Testis (tissue), 3 donors: Measurements from ENCODE around the gene AMOTL1. TPM values are rescaled to one million over a fixed set of nuclear protein-coding genes. Genes with fewer than 3 reads are reported as not detected.

Experiments used
- DNase-seq: peaks from one replicate; pipeline ENCODE4 v3.0.0-alpha.2; 2019
- H3K27ac ChIP-seq, 2 donors: fragments of 200-600 bp; sonication (generic); one replicate each; pipeline ENCODE4 v1.5.1; 2019
- H3K27me3 ChIP-seq: fragments of 200-600 bp; sonication (generic); one replicate; pipeline ENCODE4 v1.5.1; 2019
- H3K36me3 ChIP-seq: fragments of 200-600 bp; sonication (generic); one replicate; pipeline ENCODE4 v1.5.1; 2017; ENCODE audit warnings: low read depth; ENCODE audit errors: missing control alignments
- H3K4me1 ChIP-seq: fragments of 200-600 bp; sonication (generic); one replicate; pipeline ENCODE4 v1.5.1; 2019
- H3K4me3 ChIP-seq, 2 donors: fragments of 200-600 bp; sonication (generic); one replicate each; pipeline ENCODE4 v1.5.1; 2017 to 2019
- H3K9me3 ChIP-seq: fragments of 200-600 bp; sonication (generic); one replicate; pipeline ENCODE4 v1.5.1; 2017
- CTCF ChIP-seq, 3 experiments: fragments of 450-650 bp in 2 of 3; fragments of 200-600 bp in 1 of 3; sonication (generic) in 1 of 3; IDR thresholded peaks; one replicate each; pipeline ENCODE4 v1.5.1; 2016 to 2019; ENCODE audit warnings: antibody characterized with exemption in 3 of 3, mild to moderate bottlenecking in 2 of 3, moderate library complexity in 1 of 3
- POLR2A ChIP-seq: fragments of 450-650 bp; IDR thresholded peaks from one replicate; pipeline ENCODE4 v1.6.1; 2017; ENCODE audit warnings: antibody characterized with exemption, mild to moderate bottlenecking, moderate library complexity
- WGBS, 2 donors: methylation state at CpG; one replicate each; pipeline ENCODE4 v1.1.5; 2018; 5-methylcytosine and 5-hydroxymethylcytosine counted together
- intact Hi-C: fragments of 100-400 bp; cut with DNase I; formaldehyde crosslinking; loops from one replicate; pipeline ENCODE4 v1.15.1; 2023; ENCODE audit warnings: low total_unique reads
- polyA plus RNA-seq: library from polyadenylated mRNA; stranded (reverse); fragments of 350-450 nt; fragmentation: Illumina TruSeq; extraction: RNeasy Lipid Tissue Mini Kit (QIAGEN cat#74804); gene quantifications from one replicate; pipeline ENCODE4 v1.2.3, GENCODE V29; 2014; ENCODE audit warnings: low read depth, low replicate concordance; ENCODE audit not compliant: insufficient read depth
- total RNA-seq, 2 donors: library from RNA; depleted of rRNA; stranded (reverse); fragments of >200 nt; gene quantifications; one replicate each; pipeline ENCODE4 v1.2.3, GENCODE V29; 2016

Gene AMOTL1
- total and polyA plus RNA-seq, 3 donors from 2014 or later: 17.1 to 25.4 (median 18.7) TPM

- no peaks in the 10 kb centered on the region for H3K36me3 ChIP-seq
- WGBS, 2 donors: 90 to 96% methylated on average over 4 of the region's 4 CpGs
- no peaks in the 10 kb centered on the region for H3K27me3 ChIP-seq
- H3K9me3 ChIP-seq: no peaks in the 10 kb centered on the region
- no peak for TF ChIP-seq POLR2A
- no peak for TF ChIP-seq CTCF (IDR thresholded peaks at IDR 0.05)
- H3K27ac ChIP-seq: no peak overlapping the region
- no peaks in the 10 kb centered on the region for H3K4me1 ChIP-seq
- intact Hi-C loops: no loop called here
- no peak for DNase-seq
- H3K4me3 ChIP-seq: no peak overlapping the region
These were observed 64.6 kb downstream of the AMOTL1 start for GRCh38 chr11:94832604-94833235.

- 55 to 59% methylated on average over 4 of the region's 4 CpGs for WGBS, 2 donors
These were observed 66.9 kb downstream of the AMOTL1 start for GRCh38 chr11:94834911-94835593.

GRCh38 chr11:94835594-94835927, 67.4 kb downstream of the AMOTL1 start:
- DNase-seq: no peak
- no peak for TF ChIP-seq CTCF (IDR thresholded peaks at IDR 0.05)
- no peak for TF ChIP-seq POLR2A
- Histone ChIP-seq H3K27me3 (no peaks in the 10 kb centered on the region), H3K27ac (no peak overlapping the region), H3K4me3 (no peak overlapping the region), H3K36me3 (no peaks in the 10 kb centered on the region), H3K9me3 (no peaks in the 10 kb centered on the region), H3K4me1 (no peaks in the 10 kb centered on the region)
- WGBS, 2 donors: 80 to 89% methylated on average over 2 of the region's 2 CpGs
- intact Hi-C loops: no loop called here

More at GRCh38 chr11:94834911-94835593, 66.9 kb downstream of the AMOTL1 start:
- no peaks in the 10 kb centered on the region for H3K27me3 ChIP-seq
- TF ChIP-seq CTCF (IDR thresholded peaks at IDR 0.05) (no peak), POLR2A (no peak)
- H3K4me3 ChIP-seq: no peak overlapping the region
- H3K4me1 ChIP-seq: no peaks in the 10 kb centered on the region
- no peaks in the 10 kb centered on the region for H3K36me3 ChIP-seq
- peak overlapping the region in 1 of 2 donors; percentile 33 for H3K27ac ChIP-seq
- no peak for DNase-seq
- intact Hi-C loops: no loop called here
- H3K9me3 ChIP-seq: no peaks in the 10 kb centered on the region

- no peak for DNase-seq
- 86 to 100% methylated on average over 1 to 2 of the region's 2 CpGs for WGBS, 2 donors
- H3K4me1 ChIP-seq: no peaks in the 10 kb centered on the region
- no peak overlapping the region for H3K27ac ChIP-seq
- H3K9me3 ChIP-seq: no peaks in the 10 kb centered on the region
- no peaks in the 10 kb centered on the region for H3K36me3 ChIP-seq
- H3K4me3 ChIP-seq: no peak overlapping the region
- no peaks in the 10 kb centered on the region for H3K27me3 ChIP-seq
- intact Hi-C loops: no loop called here
- TF ChIP-seq CTCF (IDR thresholded peaks at IDR 0.05) (no peak), POLR2A (no peak)
These were observed 69.2 kb downstream of the AMOTL1 start for GRCh38 chr11:94837317-94837716.
